HG03469 (cell line): ENCODE data around the gene DET1.
"Not testable (repeated sequence)": the region's sequence is repeated elsewhere in the genome, so short reads cannot be mapped to it uniquely, and the experiment has no call there.

Source experiments
- ATAC-seq: cut with Tn5 transposase; IDR thresholded peaks from one replicate; pipeline ENCODE4 v1.9.1; 2021; ENCODE audit warnings: mild to moderate bottlenecking, moderate library complexity, moderate number of reproducible peaks; ENCODE audit not compliant: unreplicated experiment

Gene DET1

GRCh38 chr15:88541111-88541510 lies 5.4 kb downstream of the DET1 start:
- ATAC-seq: not testable (repeated sequence)

GRCh38 chr15:88540350-88540749 lies 6.1 kb downstream of the DET1 start:
- ATAC-seq: not testable (repeated sequence)

GRCh38 chr15:88539441-88539840 lies 7.0 kb downstream of the DET1 start:
- no peak for ATAC-seq

- ATAC-seq: no peak
Observed at GRCh38 chr15:88538972-88539371, 7.5 kb downstream of the DET1 start.

GRCh38 chr15:88537591-88538317 lies 8.7 kb downstream of the DET1 start:
- ATAC-seq: no peak

GRCh38 chr15:88535607-88536313 lies 10.7 kb downstream of the DET1 start:
- no peak for ATAC-seq

- no peak for ATAC-seq
Observed at GRCh38 chr15:88535100-88535499, 11.4 kb downstream of the DET1 start.

- ATAC-seq: no peak
Observed at GRCh38 chr15:88533376-88533775, 13.1 kb downstream of the DET1 start.

GRCh38 chr15:88529021-88529630 lies 17.4 kb downstream of the DET1 start:
- ATAC-seq: no peak

GRCh38 chr15:88526247-88526879 lies 20.1 kb downstream of the DET1 start:
- no peak for ATAC-seq

GRCh38 chr15:88525418-88525817 lies 21.1 kb downstream of the DET1 start:
- no peak for ATAC-seq

- ATAC-seq: not testable (repeated sequence)
Observed at GRCh38 chr15:88524094-88524493, 22.4 kb downstream of the DET1 start.

- ATAC-seq: no peak
Observed at GRCh38 chr15:88518903-88519302, 27.6 kb downstream of the DET1 start.

GRCh38 chr15:88513195-88513594 lies 33.3 kb downstream of the DET1 start:
- ATAC-seq: no peak

GRCh38 chr15:88512601-88513000 lies 33.9 kb downstream of the DET1 start:
- ATAC-seq: no peak

GRCh38 chr15:88512078-88512477 lies 34.4 kb downstream of the DET1 start:
- ATAC-seq: no peak

GRCh38 chr15:88511161-88511560 lies 35.3 kb downstream of the DET1 start:
- no peak for ATAC-seq

- ATAC-seq: no peak
Observed at GRCh38 chr15:88509964-88510363, 36.5 kb downstream of the DET1 start.

GRCh38 chr15:88509321-88509720 lies 37.2 kb downstream of the DET1 start:
- peak; percentile 46 for ATAC-seq

GRCh38 chr15:88506628-88507027 lies 39.9 kb downstream of the DET1 start:
- ATAC-seq: no peak

- no peak for ATAC-seq
Observed at GRCh38 chr15:88505721-88506120, 40.8 kb downstream of the DET1 start.
